ENCODE data around the gene AFF1.

The AFF1 gene

GRCh38 chr4:86960557-86960961, 25.7 kb downstream of the AFF1 start:
- Histone ChIP-seq H3K4me3 (ENCODE audit: low read length in 2 of 2) (peak overlapping the region in 1 of 2 donors; percentile 10), H2BK15ac (ENCODE audit: low read length) (no peak overlapping the region), H3K18ac (ENCODE audit: low read length) (peak overlapping the region; percentile 63), H3K14ac (ENCODE audit: low read length) (no peak overlapping the region), H3K4me1 (ENCODE audit: control insufficient read depth in 2 of 2, insufficient read depth in 1 of 2, low read depth in 1 of 2, low read length in 2 of 2) (peaks cover 23 to 28% of the 10 kb centered on the region in 2 donors), H2BK5ac (ENCODE audit: low read length) (peak overlapping the region; percentile 35), H3K9me3 (replicated peaks in 1 of 2; ENCODE audit: control insufficient read depth in 2 of 2, insufficient read depth in 1 of 2, low read depth in 1 of 2, low read length in 2 of 2) (no peaks in the 10 kb centered on the region), H2AFZ (ENCODE audit: low read length) (peak overlapping the region; percentile 19), H3K27ac (replicated peaks; ENCODE audit: low read length) (peak overlapping the region; percentile 100), H3K27me3 (ENCODE audit: control insufficient read depth in 3 of 3, insufficient read depth in 3 of 3, low read depth in 1 of 3, low read length in 3 of 3) (no peaks in the 10 kb centered on the region), H3K36me3 (replicated peaks in 1 of 2; ENCODE audit: control insufficient read depth in 2 of 2, insufficient read depth in 2 of 2, low read length in 2 of 2) (no peaks in the 10 kb centered on the region), H3K4me2 (ENCODE audit: insufficient read depth, low read length, poor library complexity, severe bottlenecking) (no peak overlapping the region), H3K9ac (ENCODE audit: low read depth, low read length, poor library complexity) (no peak overlapping the region), H2AK5ac (ENCODE audit: low read depth, low read length) (no peak overlapping the region), H3K23ac (ENCODE audit: low read depth, low read length, poor library complexity) (no peak overlapping the region), H2BK120ac (ENCODE audit: low read depth, low read length) (no peak overlapping the region), H2BK12ac (ENCODE audit: low read length) (no peak overlapping the region), H3K4ac (ENCODE audit: low read length) (no peak overlapping the region), H4K8ac (ENCODE audit: low read depth, low read length) (no peak overlapping the region), H4K91ac (ENCODE audit: low read depth, low read length, poor library complexity) (no peak overlapping the region), H3K79me1 (ENCODE audit: low read depth, low read length) (no peaks in the 10 kb centered on the region)
- WGBS, 2 donors (ENCODE audit: extremely low coverage in 2 of 2, insufficient read length in 2 of 2, insufficient replicate concordance in 1 of 2) = no CpG with 5 or more reads among the region's 2 CpGs
- peak; percentile 23 for DNase-seq (ENCODE audit: low spot score)

- no peak overlapping the region for H2BK120ac ChIP-seq (ENCODE audit: low read depth, low read length)
Observed at GRCh38 chr4:86961116-86961515, 26.3 kb downstream of the AFF1 start.

GRCh38 chr4:86961605-86962295, 26.9 kb downstream of the AFF1 start:
- H3K23ac ChIP-seq (ENCODE audit: low read depth, low read length, poor library complexity) = no peak overlapping the region
- peak overlapping the region; percentile 100 for H3K27ac ChIP-seq (replicated peaks; ENCODE audit: low read length)
- no peaks in the 10 kb centered on the region for H3K27me3 ChIP-seq (ENCODE audit: control insufficient read depth in 3 of 3, insufficient read depth in 3 of 3, low read depth in 1 of 3, low read length in 3 of 3)
- no peak overlapping the region for H2AK5ac ChIP-seq (ENCODE audit: low read depth, low read length)
- no peak for DNase-seq (ENCODE audit: low spot score)
- WGBS, 2 donors (ENCODE audit: extremely low coverage in 2 of 2, insufficient read length in 2 of 2, insufficient replicate concordance in 1 of 2) = no CpG with 5 or more reads among the region's 9 CpGs
- no peak overlapping the region for H3K4me3 ChIP-seq (ENCODE audit: low read length in 2 of 2)
- no peak overlapping the region for H2AFZ ChIP-seq (ENCODE audit: low read length)
- H2BK120ac ChIP-seq (ENCODE audit: low read depth, low read length) = no peak overlapping the region
- no peak overlapping the region for H4K91ac ChIP-seq (ENCODE audit: low read depth, low read length, poor library complexity)
- H3K9ac ChIP-seq (ENCODE audit: low read depth, low read length, poor library complexity) = no peak overlapping the region
- H2BK15ac ChIP-seq (ENCODE audit: low read length) = no peak overlapping the region
- no peak overlapping the region for H4K8ac ChIP-seq (ENCODE audit: low read depth, low read length)
- H3K36me3 ChIP-seq (replicated peaks in 1 of 2; ENCODE audit: control insufficient read depth in 2 of 2, insufficient read depth in 2 of 2, low read length in 2 of 2) = no peaks in the 10 kb centered on the region
- H3K4me1 ChIP-seq (ENCODE audit: control insufficient read depth in 2 of 2, insufficient read depth in 1 of 2, low read depth in 1 of 2, low read length in 2 of 2) = peaks cover 26 to 33% of the 10 kb centered on the region in 2 donors
- H3K4ac ChIP-seq (ENCODE audit: low read length) = no peak overlapping the region
- H3K18ac ChIP-seq (ENCODE audit: low read length) = no peak overlapping the region
- H3K9me3 ChIP-seq (replicated peaks in 1 of 2; ENCODE audit: control insufficient read depth in 2 of 2, insufficient read depth in 1 of 2, low read depth in 1 of 2, low read length in 2 of 2) = no peaks in the 10 kb centered on the region
- no peaks in the 10 kb centered on the region for H3K79me1 ChIP-seq (ENCODE audit: low read depth, low read length)
- no peak overlapping the region for H2BK5ac ChIP-seq (ENCODE audit: low read length)
- H2BK12ac ChIP-seq (ENCODE audit: low read length) = no peak overlapping the region
- no peak overlapping the region for H3K4me2 ChIP-seq (ENCODE audit: insufficient read depth, low read length, poor library complexity, severe bottlenecking)
- no peak overlapping the region for H3K14ac ChIP-seq (ENCODE audit: low read length)

More at GRCh38 chr4:86961116-86961515, 26.3 kb downstream of the AFF1 start:
- H4K8ac ChIP-seq (ENCODE audit: low read depth, low read length) = no peak overlapping the region
- no peak overlapping the region for H2BK12ac ChIP-seq (ENCODE audit: low read length)
- H2AK5ac ChIP-seq (ENCODE audit: low read depth, low read length) = no peak overlapping the region
- no peak overlapping the region for H2BK15ac ChIP-seq (ENCODE audit: low read length)
- H3K4me2 ChIP-seq (ENCODE audit: insufficient read depth, low read length, poor library complexity, severe bottlenecking) = no peak overlapping the region
- H3K9ac ChIP-seq (ENCODE audit: low read depth, low read length, poor library complexity) = no peak overlapping the region
- H3K14ac ChIP-seq (ENCODE audit: low read length) = no peak overlapping the region
- no peaks in the 10 kb centered on the region for H3K27me3 ChIP-seq (ENCODE audit: control insufficient read depth in 3 of 3, insufficient read depth in 3 of 3, low read depth in 1 of 3, low read length in 3 of 3)
- H3K23ac ChIP-seq (ENCODE audit: low read depth, low read length, poor library complexity) = no peak overlapping the region
- DNase-seq (ENCODE audit: low spot score) = no peak
- peak overlapping the region; percentile 100 for H3K27ac ChIP-seq (replicated peaks; ENCODE audit: low read length)
- H3K4ac ChIP-seq (ENCODE audit: low read length) = no peak overlapping the region
- H3K18ac ChIP-seq (ENCODE audit: low read length) = no peak overlapping the region
- no peaks in the 10 kb centered on the region for H3K9me3 ChIP-seq (replicated peaks in 1 of 2; ENCODE audit: control insufficient read depth in 2 of 2, insufficient read depth in 1 of 2, low read depth in 1 of 2, low read length in 2 of 2)
- H3K4me3 ChIP-seq (ENCODE audit: low read length in 2 of 2) = no peak overlapping the region
- H3K4me1 ChIP-seq (ENCODE audit: control insufficient read depth in 2 of 2, insufficient read depth in 1 of 2, low read depth in 1 of 2, low read length in 2 of 2) = peaks cover 26 to 33% of the 10 kb centered on the region in 2 donors
- H2AFZ ChIP-seq (ENCODE audit: low read length) = peak overlapping the region; percentile 19
- no CpG with 5 or more reads among the region's 4 CpGs for WGBS, 2 donors (ENCODE audit: extremely low coverage in 2 of 2, insufficient read length in 2 of 2, insufficient replicate concordance in 1 of 2)
- H4K91ac ChIP-seq (ENCODE audit: low read depth, low read length, poor library complexity) = no peak overlapping the region
- no peak overlapping the region for H2BK5ac ChIP-seq (ENCODE audit: low read length)
- no peaks in the 10 kb centered on the region for H3K79me1 ChIP-seq (ENCODE audit: low read depth, low read length)
- no peaks in the 10 kb centered on the region for H3K36me3 ChIP-seq (replicated peaks in 1 of 2; ENCODE audit: control insufficient read depth in 2 of 2, insufficient read depth in 2 of 2, low read length in 2 of 2)

GRCh38 chr4:86963697-86964096, 28.9 kb downstream of the AFF1 start:
- H3K4me2 ChIP-seq (ENCODE audit: insufficient read depth, low read length, poor library complexity, severe bottlenecking) = no peak overlapping the region
- H3K18ac ChIP-seq (ENCODE audit: low read length) = no peak overlapping the region
- no peak overlapping the region for H2BK15ac ChIP-seq (ENCODE audit: low read length)
- H3K23ac ChIP-seq (ENCODE audit: low read depth, low read length, poor library complexity) = no peak overlapping the region
- no peaks in the 10 kb centered on the region for H3K9me3 ChIP-seq (replicated peaks in 1 of 2; ENCODE audit: control insufficient read depth in 2 of 2, insufficient read depth in 1 of 2, low read depth in 1 of 2, low read length in 2 of 2)
- H2AK5ac ChIP-seq (ENCODE audit: low read depth, low read length) = no peak overlapping the region
- H3K27ac ChIP-seq (replicated peaks; ENCODE audit: low read length) = no peak overlapping the region
- no CpG with 5 or more reads among the region's 2 CpGs for WGBS, 2 donors (ENCODE audit: extremely low coverage in 2 of 2, insufficient read length in 2 of 2, insufficient replicate concordance in 1 of 2)
- H3K4me1 ChIP-seq (ENCODE audit: control insufficient read depth in 2 of 2, insufficient read depth in 1 of 2, low read depth in 1 of 2, low read length in 2 of 2) = peaks cover 26 to 33% of the 10 kb centered on the region in 2 donors
- H2BK12ac ChIP-seq (ENCODE audit: low read length) = no peak overlapping the region
- no peaks in the 10 kb centered on the region for H3K79me1 ChIP-seq (ENCODE audit: low read depth, low read length)
- no peaks in the 10 kb centered on the region for H3K36me3 ChIP-seq (replicated peaks in 1 of 2; ENCODE audit: control insufficient read depth in 2 of 2, insufficient read depth in 2 of 2, low read length in 2 of 2)
- no peak overlapping the region for H3K9ac ChIP-seq (ENCODE audit: low read depth, low read length, poor library complexity)
- no peak overlapping the region for H2BK5ac ChIP-seq (ENCODE audit: low read length)
- H3K4me3 ChIP-seq (ENCODE audit: low read length in 2 of 2) = no peak overlapping the region
- H2AFZ ChIP-seq (ENCODE audit: low read length) = no peak overlapping the region
- H4K91ac ChIP-seq (ENCODE audit: low read depth, low read length, poor library complexity) = no peak overlapping the region
- no peaks in the 10 kb centered on the region for H3K27me3 ChIP-seq (ENCODE audit: control insufficient read depth in 3 of 3, insufficient read depth in 3 of 3, low read depth in 1 of 3, low read length in 3 of 3)
- H2BK120ac ChIP-seq (ENCODE audit: low read depth, low read length) = no peak overlapping the region
- DNase-seq (ENCODE audit: low spot score) = no peak
- no peak overlapping the region for H3K14ac ChIP-seq (ENCODE audit: low read length)
- H4K8ac ChIP-seq (ENCODE audit: low read depth, low read length) = no peak overlapping the region
- H3K4ac ChIP-seq (ENCODE audit: low read length) = no peak overlapping the region
